NCI-H2081 treated with DMSO at 0.1 percent for 48 hours (cell line): ENCODE measurements around the gene PCSK6.

Experiments
- DNase-seq: peaks from one replicate; lab custom pipeline; 2025; lab: John Stamatoyannopoulos, UW

Gene PCSK6

DNA sequence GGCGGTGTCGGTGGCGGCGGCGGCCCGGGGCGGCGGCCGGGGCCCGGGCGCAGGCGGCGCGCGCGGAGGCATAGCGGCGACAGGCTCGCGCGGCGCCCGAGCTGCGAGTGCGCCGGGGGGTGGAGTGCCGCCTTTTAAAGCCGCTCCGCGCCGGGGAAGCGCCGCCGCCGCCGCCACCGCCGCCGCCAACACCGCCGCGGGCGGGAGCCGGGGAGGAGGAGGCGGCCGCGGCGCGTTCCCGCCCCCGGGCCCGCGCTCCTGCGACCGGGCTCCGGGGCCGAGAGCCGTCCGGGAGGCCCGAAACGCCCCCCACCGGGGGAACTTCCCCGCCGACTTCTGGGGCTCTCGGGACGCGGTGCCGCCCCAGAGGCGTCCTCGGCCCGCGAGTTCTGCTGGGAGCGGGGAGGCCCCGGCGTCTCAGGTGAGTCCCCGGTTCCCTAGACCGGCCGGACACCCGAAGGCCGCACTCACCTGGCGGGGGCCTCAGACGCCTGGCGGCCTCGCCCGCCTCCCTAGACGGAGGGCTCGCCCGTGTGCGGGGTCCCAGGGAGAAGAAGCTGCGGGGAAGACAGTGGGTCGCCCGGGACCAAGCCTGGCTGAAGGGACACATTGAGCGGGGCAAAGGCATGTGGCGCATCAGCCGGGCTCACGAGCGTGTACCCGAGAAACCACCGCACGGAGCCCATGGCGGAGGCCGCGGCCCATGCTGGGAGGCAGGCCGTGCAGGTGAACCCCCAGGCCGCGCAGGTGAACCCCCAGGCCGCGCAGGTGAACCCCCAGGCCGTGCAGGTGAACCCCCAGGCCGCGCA lies at the start of gene PCSK6:
PCSK6 (minus strand) TSS at position 109 of the 809 bp plus-strand sequence; CDS start at position 72, 37 bp downstream.
- DNase-seq = no peak

DNA sequence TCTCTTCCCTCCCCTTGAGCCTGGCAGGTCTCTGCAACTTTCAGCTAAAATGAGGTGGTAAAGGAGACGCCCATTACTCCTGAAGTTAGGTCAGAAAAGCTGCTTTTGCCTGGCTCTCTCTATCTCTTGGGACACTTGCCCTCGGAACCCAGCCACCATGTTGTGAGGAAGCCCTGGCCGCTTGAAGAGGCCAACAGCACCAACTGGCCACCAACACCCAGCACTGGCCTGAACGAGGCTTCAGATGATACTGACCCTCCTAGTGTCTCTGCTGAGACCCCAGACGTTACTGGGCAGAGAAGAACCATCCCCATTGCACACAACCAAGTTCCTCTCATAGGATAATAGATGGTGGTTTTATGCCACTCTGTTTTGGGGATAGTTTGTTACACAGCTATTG lies 49.5 kb upstream of the PCSK6 start:
- no peak for DNase-seq

GRCh38 chr15:101538177-101538576 lies 48.7 kb upstream of the PCSK6 start:
- DNase-seq = no peak

DNA sequence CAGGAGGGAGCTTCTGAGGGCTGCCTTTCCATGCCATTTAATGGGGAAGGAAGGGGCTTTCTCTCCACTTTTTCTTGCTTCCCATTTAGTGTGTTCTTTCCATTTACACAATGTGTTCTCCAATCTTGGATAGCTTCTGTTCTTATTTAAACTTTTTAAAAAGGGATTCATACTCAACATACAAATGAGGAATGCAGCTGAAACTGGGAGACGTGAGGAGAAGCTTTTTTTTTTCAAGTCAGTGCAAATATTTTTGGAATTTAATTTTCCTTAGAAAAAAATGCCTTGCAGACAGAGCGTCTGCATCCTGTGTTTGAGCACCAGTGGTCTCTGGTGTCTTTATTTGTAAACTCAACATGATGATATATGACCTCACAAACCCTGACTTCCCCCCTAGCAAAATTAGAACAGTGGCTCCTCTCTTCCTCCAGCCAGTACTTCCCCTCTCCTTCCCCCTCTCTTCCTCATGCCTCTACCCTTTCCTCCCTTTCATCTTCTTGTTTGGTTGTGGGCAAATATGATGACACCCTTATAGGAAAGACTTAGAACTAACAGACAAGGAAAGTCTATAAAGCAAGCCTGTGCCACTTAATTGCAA lies 48.1 kb upstream of the PCSK6 start:
- DNase-seq = no peak

- no peak for DNase-seq
Observed at GRCh38 chr15:101536875-101537405, 47.4 kb upstream of the PCSK6 start.

- DNase-seq = no peak
Observed at GRCh38 chr15:101536166-101536874, 46.8 kb upstream of the PCSK6 start.

- no peak for DNase-seq
Observed at GRCh38 chr15:101535170-101535902, 45.8 kb upstream of the PCSK6 start.

DNA sequence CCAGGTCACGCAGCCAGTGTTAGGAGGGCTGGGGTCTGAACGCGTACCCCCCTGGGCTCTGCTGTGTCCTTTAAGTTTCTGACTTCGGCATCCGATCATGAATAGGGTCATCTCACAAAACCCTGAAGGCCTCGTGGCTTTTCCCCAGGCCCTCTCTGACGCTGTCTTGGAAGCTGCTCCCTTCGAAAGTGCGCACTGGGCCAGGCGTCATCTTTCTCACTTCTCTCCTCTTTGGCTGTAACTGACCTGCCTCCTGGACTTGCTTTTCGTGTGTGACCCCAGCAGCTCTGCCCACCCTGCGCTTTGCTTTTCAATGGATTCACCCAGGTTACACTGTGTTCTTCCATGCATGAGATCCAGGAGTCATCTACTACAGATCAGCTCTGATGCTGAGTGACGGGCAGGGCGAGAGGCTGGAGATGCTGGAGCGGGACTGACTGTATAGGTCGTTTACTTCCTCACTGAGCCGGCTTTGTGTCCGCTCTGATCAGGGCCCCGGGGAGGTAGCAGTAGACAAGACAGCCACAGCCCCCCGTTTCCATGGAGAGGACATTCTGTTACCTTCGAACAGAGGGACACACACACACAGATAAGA lies 45.0 kb upstream of the PCSK6 start:
- no peak for DNase-seq

DNA sequence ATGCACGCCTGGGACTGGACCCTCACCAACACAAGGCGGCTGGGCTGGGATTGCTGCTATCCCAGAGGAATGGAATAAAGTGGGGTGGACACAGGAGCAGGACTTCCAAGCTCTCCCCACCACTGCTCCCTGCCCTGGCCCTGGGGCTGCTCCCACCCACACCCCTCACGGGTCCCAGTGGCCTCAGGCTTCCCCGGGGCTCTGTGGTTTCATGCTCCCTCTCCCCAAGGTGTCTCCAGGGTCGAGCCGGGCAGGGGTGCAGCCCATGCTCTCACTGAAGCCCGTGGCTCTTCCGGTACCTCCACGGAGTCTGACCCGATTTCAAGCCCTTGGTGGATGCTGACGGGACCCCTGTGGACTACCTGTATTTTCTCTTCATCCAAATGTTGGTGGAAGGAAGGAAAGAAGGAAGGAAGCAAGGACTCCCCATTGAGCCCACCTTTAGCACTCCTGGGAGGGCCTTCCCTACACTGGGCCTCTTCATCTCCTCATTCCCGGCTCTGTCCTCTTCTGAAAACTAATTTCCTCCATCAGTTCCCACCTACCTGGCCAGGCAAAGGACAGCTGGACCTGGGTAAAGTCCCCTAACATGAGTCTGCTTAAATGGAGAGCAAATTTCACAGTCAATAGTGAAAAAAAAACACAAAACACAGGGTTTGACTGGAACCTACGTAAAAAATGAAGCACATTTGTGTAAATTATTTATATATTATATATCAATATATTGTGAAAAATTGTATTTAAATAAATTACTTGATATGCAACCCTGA lies 44.0 kb upstream of the PCSK6 start:
- no peak for DNase-seq

- DNase-seq = no peak
Observed at GRCh38 chr15:101532865-101533264, 43.4 kb upstream of the PCSK6 start.

DNA sequence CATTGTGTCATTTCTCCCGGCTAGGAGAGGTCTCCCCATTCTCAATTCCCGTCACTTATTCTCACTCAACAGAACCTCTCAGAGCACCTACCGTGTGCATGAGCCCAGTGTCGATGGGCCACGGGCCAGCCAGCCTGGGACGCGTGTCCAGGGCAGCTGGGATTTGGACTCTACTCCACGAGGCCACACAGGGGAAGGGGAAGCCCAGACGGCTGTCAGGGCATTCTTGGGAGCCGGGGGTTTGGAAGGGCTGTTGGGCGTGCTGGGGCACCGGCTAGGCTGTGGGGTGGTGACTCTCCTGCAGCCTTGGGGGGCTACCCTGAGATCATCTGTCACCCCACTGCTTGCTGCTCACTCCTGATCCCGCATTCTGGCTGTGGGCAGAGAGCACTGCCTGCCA lies 41.7 kb upstream of the PCSK6 start:
- no peak for DNase-seq

DNA sequence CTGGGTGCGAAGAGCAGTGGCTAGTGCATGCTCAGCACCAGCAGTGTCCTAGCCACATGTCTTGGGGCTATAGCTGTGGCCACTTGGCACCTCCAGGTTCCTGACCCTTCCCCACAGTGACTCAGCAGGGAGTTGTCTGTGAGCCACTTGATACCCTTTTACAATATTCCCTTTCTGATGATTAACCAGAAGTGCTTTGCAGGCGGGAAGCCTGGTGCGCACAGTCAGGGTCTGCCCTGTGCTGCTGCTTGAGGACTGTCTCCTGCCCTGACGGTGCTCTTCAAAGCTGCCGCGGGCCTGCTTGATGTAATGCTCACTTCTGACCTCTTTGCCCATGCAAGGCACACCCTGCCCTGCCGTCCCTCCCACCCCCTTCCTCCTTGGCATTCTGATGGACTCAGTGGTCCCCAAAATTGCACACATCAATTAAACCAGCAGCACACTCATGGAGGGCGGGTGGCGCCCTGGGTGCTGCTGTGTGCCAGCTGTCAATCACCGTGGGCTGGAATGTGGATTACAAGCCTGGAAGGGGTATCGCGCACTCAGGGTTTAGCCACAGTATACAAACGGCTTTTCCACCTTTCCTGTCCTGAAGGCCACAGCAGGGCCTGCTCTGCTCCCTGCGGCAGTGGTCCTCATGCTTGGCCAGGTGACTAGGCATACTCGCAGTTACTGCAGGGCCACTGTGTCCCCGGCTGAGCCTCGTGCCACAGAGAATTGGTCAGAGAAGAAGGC lies 40.9 kb upstream of the PCSK6 start:
- no peak for DNase-seq

- DNase-seq = no peak
Observed at GRCh38 chr15:101528917-101529299, 39.4 kb upstream of the PCSK6 start.

- no peak for DNase-seq
Observed at GRCh38 chr15:101528108-101528916, 38.8 kb upstream of the PCSK6 start.

DNA sequence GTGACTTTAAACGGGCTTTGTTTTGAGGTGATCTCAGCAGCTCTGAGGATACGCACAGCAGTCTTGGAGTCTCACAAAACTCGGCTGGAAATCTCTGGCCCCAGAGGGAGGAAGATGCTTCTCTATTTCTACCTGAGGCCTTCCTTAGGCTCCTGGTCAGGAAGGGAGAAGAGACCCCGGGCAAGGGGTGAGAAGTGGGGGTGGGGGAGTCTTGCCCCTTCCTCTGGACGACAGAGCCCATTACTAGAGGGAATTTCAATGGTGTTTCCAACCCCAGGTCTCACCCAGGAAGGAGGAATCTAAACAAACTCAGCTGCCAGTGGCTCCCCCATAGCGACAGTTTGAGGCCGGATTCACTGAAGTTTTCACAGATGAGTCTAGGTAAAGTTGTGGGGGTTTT lies 37.4 kb upstream of the PCSK6 start:
- DNase-seq = no peak

- no peak for DNase-seq
Observed at GRCh38 chr15:101526442-101526841, 36.9 kb upstream of the PCSK6 start.

GRCh38 chr15:101526021-101526420 lies 36.5 kb upstream of the PCSK6 start:
- DNase-seq = no peak

DNA sequence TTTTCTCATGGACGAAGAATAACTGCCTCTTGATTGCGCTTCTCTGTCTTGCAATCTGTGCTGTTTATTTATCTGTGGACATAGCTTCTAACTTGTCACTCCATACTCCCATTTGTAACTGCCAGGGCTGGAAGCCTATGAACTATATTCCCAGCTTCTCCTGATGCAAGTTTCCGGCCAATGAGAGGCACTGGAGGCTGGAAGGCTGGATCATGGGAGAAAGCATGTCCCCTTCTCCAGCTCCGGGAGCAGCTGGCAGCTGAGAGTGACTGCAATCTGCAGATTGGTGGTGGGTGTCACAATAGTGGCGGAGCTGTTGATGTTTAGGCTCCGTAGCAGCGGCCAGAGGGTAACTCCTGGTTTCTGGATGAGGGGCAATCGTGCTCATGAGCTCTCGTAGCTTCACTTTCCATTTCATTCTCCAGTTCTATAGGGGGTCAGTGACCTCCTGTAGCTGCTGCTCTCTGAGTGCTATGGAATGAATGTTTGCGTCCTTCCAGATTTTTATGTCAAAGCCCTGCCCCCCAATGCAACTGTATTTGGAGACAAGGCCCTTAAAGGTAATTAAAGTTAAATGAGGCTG lies 35.7 kb upstream of the PCSK6 start:
- no peak for DNase-seq

DNA sequence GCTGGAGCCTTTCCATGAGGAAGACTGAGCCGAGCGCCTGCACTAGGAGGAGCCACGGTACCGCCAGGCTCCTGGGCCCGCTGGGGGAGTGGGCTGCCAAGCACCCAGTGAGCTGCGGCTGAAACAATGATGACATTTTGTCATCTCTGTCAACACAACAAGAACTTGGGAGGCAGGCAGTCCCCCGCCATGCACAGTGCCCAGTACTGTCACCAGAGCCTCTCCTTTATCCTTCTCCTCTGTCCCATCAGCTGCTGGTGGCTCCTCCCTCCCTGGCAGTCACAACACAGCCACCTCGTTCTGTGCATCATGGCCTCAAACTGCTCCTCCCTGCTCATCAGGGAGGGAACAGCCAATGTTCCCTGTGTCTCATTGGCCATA lies 34.0 kb upstream of the PCSK6 start:
- DNase-seq = no peak
